Stomach (tissue), 4 donors: ENCODE data around the gene TRPM3.

ENCODE experiments used
- EP300 ChIP-seq: sonication (generic); formaldehyde crosslinking; IDR thresholded peaks from one replicate; pipeline ENCODE4 v1.6.1; 2017; ENCODE audit warnings: antibody characterized with exemption
- POLR2A ChIP-seq, 4 donors: fragments of 450-650 bp; IDR thresholded peaks; one replicate each; pipeline ENCODE4 v1.6.1; 2016; ENCODE audit warnings: antibody characterized with exemption in 4 of 4, control low read depth in 2 of 4, mild to moderate bottlenecking in 1 of 4, moderate library complexity in 1 of 4

DNA sequence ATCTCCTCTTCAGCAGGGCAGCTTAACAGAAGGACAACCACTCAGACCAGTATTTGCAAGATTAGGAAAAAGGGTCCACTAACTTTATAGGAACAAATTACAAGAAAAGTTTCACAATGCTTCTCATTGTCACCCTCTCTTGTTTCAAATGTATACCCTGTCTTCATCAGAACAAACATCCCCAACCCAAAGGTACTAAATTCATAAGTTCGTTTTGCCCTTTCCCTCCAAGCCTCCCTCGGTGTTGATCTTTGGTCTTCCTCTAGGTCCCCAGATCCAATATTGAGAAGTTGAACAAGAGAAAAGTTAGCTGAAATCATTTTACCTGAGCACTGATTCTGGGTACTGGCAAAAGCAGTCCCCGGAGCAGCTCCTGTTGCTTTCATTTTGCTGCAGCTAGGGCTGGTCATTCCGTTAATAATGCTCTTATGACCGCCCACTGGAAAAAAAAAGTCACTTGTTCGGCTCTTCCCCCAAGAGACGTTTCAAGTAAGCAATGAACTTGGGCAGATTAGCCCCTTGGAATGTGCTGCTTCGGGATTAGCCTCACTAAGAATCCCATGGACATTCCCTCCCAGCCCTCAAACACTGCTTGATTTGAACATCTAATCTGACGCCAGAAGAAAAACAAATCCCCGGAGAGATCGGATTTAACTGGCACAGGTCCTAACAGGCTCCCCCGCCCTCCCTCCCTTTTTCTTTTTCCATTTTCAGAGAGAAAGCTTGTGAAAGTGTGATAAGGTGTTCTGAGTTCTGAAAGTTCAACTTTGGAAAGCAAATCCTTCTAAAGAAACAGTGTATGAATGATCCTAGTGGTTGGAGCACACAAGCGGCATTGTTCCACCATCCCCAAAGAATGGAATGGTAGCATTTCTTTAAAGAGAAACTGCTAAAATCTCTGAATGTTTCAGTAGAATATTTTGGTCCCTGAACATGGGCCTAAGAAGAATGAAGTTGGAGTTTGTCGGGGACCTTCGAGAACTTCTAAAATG is 252.5 kb downstream of the TRPM3 start:
- no peak for TF ChIP-seq POLR2A (IDR thresholded peaks at IDR 0.05)
- TF ChIP-seq EP300 = no peak
